Neuron (in vitro differentiated cells): ENCODE data around the gene CRMP1.

Source experiments
- H2AFZ ChIP-seq: one replicate; pipeline ENCODE4 v1.6.1; 2013; ENCODE audit warnings: low read depth, mild to moderate bottlenecking, inconsistent platforms, low read length, moderate library complexity
- H3K27me3 ChIP-seq: one replicate; pipeline ENCODE4 v1.6.1; 2013; ENCODE audit warnings: low read length; ENCODE audit not compliant: insufficient read depth
- H3K36me3 ChIP-seq: one replicate; pipeline ENCODE4 v1.6.1; 2013; ENCODE audit warnings: low read length; ENCODE audit not compliant: insufficient read depth
- H3K4me1 ChIP-seq: one replicate; pipeline ENCODE4 v1.6.1; 2013; ENCODE audit warnings: low read length; ENCODE audit not compliant: insufficient read depth
- H3K4me3 ChIP-seq: 2 replicates; pipeline ENCODE4 v1.5.1; 2013; ENCODE audit warnings: mild to moderate bottlenecking, low read length, moderate library complexity
- H3K9me3 ChIP-seq: one replicate; pipeline ENCODE4 v1.6.1; 2013; ENCODE audit warnings: low read length

CRMP1 gene

DNA sequence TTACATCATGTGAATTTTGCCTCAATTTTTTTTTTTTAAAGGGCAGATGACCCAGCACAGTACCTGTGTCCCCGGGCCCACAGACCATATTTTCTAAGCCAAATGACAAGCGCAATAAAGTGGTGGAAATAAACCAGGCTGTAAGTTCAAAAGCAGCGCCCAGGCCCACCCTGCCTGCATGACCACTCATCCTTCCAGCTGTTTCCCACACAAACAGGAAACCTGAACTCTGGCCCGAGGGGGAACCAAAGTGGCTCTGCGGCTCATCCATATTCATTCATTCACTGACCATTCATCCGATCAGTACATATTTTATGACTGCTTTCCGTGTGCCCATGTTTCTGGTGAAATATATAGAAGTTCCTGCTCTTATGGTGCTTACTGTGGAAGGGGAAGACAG lies 33.7 kb upstream of the CRMP1 start:
- Histone ChIP-seq H3K36me3 (no peaks in the 10 kb centered on the region), H3K27me3 (peaks cover 23% of the 10 kb centered on the region)

DNA sequence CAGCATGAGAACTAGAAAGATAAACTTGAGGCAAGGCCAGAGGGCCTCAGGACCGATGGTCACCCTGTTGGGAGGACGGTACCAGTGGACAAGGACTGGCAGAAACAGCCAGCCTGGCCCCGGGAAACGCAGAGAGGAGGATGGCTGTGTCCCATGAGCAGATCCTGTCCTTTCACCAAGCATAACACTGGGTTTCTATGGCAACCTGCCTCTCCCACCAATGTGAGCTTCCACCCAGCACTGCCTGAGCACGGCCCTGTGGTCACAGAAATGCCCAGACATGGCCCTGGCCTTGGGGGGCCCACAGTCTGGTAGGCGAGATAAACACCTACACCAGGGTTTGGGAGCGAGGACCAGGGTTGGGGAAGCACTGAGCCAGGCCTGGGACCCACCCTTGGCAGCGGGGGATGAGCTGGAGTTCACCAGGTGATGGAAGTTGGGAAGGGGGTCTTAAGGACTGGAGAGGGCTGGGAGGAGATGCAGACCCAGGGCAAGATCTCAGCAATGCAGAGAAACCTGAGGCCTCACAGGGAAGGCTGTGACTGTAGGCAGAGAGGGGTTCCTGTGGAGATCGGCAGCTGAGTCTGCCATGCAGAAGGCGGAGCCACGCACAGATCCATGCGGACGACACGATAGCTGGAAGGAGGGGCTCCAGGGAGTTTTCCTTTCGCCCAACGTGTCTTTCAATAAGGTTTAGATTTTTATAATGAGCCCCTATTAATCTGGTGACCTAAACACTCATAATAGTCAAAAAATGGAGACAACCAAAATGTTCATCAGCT lies 32.7 kb upstream of the CRMP1 start:
- Histone ChIP-seq H3K4me1 (peaks cover 6% of the 10 kb centered on the region), H2AFZ (no peak overlapping the region), H3K4me3 (no peak overlapping the region), H3K27me3 (peaks cover 25% of the 10 kb centered on the region), H3K36me3 (no peaks in the 10 kb centered on the region), H3K9me3 (no peaks in the 10 kb centered on the region)

More for the DNA sequence above, 33.7 kb upstream of the CRMP1 start:
- H3K9me3 ChIP-seq = no peaks in the 10 kb centered on the region
- H3K4me3 ChIP-seq = no peak overlapping the region
- no peak overlapping the region for H2AFZ ChIP-seq
- H3K4me1 ChIP-seq = peaks cover 11% of the 10 kb centered on the region

DNA sequence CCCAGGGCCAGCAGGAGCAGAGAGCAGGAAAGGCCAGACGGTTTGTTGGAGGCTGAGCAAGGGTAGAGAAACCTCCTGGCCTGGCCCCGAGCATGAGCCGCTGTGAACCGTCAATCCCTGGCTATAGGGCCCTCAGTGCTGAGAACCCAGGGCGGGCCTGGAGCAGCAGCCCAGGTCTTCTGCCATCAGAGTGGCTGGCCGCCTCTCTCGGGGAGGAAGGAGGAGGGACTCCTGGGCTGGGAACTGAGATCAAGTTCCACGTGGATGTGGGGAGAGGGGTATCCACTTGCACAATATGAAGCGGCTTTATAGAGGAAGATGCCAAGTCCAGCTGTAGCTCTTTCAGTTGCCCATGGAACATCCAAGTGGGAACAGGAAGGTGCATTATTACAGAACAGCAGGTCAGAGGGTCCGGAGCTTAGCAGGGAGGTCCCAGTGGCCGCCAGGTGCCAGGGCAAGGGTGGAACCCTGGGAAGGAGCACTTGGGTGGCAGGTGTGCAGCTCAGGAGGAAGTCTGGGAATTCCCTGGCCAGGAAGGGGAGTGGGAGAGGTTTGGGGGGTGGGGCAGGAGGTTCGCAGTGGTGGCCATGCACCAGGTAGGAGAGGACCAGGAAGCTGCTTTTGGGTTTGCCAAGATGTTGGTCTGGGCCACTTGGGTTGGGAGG lies 31.7 kb upstream of the CRMP1 start:
- Histone ChIP-seq H3K4me3 (no peak overlapping the region), H3K36me3 (no peaks in the 10 kb centered on the region), H3K9me3 (no peaks in the 10 kb centered on the region), H3K27me3 (peaks cover 17% of the 10 kb centered on the region), H2AFZ (no peak overlapping the region), H3K4me1 (peaks cover 6% of the 10 kb centered on the region)

DNA sequence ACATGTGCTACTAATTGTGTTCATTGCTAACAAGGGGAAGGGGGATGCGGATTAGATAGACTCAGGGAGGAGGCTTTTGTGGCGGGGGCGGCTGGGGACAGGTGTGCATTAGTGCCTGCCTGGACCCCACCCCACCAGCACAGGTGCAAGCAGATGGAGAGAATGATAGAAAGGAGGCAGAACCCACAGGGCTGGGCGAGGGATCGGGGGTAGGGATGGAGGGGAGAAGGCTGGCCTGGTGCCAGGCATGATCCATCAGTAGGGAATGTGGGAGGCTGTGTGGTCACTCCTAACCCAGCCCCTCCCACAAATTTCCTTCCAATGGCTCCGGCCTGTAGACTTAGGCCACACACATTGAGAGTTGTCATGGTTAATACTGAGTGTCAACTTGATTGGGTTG lies 30.5 kb upstream of the CRMP1 start:
- Histone ChIP-seq H3K36me3 (no peaks in the 10 kb centered on the region), H3K27me3 (peaks cover 17% of the 10 kb centered on the region), H3K9me3 (no peaks in the 10 kb centered on the region), H3K4me3 (no peak overlapping the region), H3K4me1 (peaks cover 6% of the 10 kb centered on the region), H2AFZ (no peak overlapping the region)

DNA sequence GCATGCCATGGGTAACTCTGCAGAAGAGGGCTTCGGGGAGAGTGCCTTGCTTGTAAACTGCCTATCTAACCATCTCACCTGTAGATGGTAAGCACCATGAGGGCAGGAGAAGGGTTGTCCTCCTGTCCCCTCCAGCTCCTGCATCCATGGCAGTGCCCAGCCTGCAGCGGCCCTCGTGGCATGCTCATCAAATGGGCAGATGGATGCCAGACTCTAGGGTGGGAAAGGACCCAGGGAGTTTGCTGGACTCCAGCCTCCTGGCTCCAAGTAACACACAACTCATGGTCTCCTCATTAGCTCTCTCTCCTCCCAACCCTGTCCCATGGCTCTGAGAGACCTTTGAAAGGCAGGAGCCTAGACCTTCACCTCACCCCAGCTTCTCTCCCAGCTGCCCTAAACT lies 29.7 kb upstream of the CRMP1 start:
- H3K4me1 ChIP-seq = peaks cover 6% of the 10 kb centered on the region
- H2AFZ ChIP-seq = no peak overlapping the region
- peaks cover 17% of the 10 kb centered on the region for H3K27me3 ChIP-seq
- no peaks in the 10 kb centered on the region for H3K9me3 ChIP-seq
- H3K36me3 ChIP-seq = no peaks in the 10 kb centered on the region
- no peak overlapping the region for H3K4me3 ChIP-seq

DNA sequence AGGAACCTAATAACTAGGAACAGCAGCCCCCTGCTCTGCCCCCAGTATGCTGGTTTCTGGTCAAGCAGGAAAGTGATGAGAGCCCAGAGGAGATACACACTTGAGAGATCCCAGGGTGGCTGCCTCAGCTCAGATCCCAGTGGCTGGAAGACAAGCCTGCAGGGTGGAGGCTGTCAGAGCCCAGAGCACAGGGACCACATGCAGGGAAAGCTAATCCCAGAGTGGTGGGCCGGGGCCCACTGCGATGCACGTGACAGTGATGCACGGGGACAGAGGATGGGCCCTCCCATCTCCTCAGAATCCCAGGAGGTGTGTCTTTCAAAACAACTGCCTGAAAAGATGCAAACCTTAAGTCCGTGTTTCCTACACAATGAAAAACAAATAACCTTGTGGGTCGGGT lies 29.1 kb upstream of the CRMP1 start:
- H3K36me3 ChIP-seq = no peaks in the 10 kb centered on the region
- peaks cover 6% of the 10 kb centered on the region for H3K4me1 ChIP-seq
- H3K4me3 ChIP-seq = no peak overlapping the region
- H3K27me3 ChIP-seq = peaks cover 14% of the 10 kb centered on the region
- no peak overlapping the region for H2AFZ ChIP-seq
- H3K9me3 ChIP-seq = no peaks in the 10 kb centered on the region

DNA sequence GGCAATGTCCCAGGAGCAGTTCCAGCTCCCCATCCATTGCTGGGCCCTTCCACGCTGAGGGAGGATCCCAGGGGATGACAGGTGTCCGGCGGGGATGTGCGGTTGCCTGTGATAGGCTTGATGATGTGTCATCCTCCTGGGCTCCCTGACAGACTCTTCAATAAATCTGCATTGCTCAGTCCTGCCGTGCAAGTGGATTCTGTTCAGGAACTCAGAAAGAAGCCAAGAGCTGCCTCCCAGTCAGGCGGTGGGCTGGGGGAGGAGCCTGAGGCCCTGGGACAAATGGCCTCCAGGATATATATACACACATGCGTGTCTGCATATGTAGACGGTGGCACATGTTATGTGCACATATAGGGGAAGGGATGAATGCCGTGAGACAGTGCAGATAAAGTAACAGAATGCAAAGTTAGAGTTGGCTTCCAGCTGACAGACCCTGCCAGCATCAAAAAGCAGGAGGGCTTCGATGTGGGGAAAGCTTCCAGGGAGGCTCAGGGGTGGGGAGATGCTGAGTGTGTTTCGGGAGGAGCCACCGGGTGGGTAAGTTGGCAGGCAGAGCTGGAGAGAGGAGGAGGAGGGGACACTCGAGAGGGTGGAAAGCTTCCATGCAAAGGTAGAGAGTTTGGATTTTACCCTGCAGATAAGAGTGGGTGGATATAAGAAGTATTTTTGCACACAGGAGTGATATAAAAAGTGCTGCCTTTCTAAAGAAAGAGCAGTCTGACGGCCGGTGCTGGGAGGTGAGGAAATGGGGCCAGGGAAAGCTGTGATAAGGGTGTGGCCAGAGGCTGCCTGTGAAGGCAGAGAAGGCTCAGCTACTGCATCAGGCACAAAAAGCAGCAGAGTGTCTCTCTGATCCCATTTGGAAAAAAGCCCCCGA lies 28.5 kb upstream of the CRMP1 start:
- Histone ChIP-seq H3K27me3 (peaks cover 14% of the 10 kb centered on the region), H3K36me3 (no peaks in the 10 kb centered on the region), H3K4me3 (no peak overlapping the region), H3K9me3 (no peaks in the 10 kb centered on the region), H2AFZ (no peak overlapping the region), H3K4me1 (peaks cover 6% of the 10 kb centered on the region)

DNA sequence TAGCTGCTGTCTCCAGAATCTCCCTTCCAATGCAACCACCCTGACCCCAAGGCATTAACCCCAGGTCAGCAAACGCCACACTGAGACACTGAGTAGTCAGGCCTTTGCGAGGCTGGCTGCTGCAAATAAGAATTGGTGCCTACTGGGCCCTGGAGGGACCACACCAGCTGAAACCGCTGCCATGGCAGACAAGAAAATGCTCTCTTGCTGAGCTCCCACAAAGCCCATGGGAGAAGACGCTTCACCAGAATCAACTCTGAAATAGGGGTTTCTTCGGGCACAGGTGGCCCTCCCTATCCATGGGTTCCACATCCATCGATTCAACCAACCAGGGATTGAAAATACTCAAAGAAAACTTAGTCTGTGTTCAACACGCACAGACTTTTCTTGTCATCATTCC lies 26.7 kb upstream of the CRMP1 start:
- no peak overlapping the region for H2AFZ ChIP-seq
- peaks cover 14% of the 10 kb centered on the region for H3K27me3 ChIP-seq
- no peak overlapping the region for H3K4me3 ChIP-seq
- H3K36me3 ChIP-seq = no peaks in the 10 kb centered on the region
- H3K9me3 ChIP-seq = no peaks in the 10 kb centered on the region
- H3K4me1 ChIP-seq = no peaks in the 10 kb centered on the region

DNA sequence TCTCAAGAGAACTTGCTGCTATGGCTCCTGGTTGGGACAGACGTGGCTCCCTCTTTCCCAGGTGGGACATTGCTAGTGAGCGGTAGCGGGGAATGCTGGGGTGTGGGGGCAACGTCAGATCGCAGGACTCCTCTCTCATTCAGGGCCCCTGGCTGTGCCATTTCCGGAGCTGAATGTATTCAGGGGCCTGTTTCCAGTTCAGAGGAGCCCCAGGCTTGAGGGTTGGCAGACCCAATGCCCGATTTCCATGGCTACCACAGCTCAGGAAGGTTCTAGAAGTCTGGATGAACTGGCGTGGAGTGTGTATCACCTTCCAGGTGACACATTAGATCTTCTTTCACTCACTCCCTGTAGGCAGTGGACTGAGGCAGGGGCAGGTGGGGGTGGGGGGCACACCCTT lies 26.2 kb upstream of the CRMP1 start:
- Histone ChIP-seq H3K4me3 (no peak overlapping the region), H3K36me3 (no peaks in the 10 kb centered on the region), H2AFZ (no peak overlapping the region), H3K9me3 (no peaks in the 10 kb centered on the region), H3K4me1 (no peaks in the 10 kb centered on the region), H3K27me3 (peaks cover 14% of the 10 kb centered on the region)

DNA sequence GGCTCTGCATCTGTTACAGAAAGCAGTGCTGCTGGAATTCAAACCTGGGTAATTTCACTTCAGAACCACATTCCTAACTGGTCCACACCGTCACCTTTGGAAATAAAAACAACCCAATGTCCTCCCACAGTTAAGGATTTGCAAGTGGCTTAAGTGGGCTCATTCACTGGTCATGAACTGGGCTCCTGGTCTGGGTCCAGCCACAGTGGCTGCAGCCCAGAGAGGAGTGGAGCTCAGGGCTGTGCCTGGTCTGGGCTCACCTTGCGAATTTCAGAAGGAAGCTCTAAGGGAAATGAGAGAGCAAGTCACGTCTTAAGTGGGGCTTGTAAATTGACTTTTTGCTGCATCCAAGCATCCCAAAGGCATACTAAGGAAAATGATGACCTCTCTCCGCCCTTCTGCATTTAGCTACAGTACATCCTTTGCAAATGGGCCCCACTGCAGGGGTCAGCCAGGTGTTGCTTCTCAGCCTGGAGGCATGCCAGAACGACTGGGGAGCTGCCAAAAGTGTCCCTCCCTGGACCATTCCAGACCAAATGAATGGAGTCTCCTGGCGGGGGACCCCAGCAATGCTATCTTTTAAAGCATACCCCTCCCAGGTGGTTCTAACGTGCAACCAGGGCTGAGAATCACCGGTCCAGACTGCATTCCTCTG lies 25.6 kb upstream of the CRMP1 start:
- no peak overlapping the region for H2AFZ ChIP-seq
- no peaks in the 10 kb centered on the region for H3K9me3 ChIP-seq
- H3K4me3 ChIP-seq = no peak overlapping the region
- no peaks in the 10 kb centered on the region for H3K36me3 ChIP-seq
- no peaks in the 10 kb centered on the region for H3K4me1 ChIP-seq
- H3K27me3 ChIP-seq = peaks cover 14% of the 10 kb centered on the region

DNA sequence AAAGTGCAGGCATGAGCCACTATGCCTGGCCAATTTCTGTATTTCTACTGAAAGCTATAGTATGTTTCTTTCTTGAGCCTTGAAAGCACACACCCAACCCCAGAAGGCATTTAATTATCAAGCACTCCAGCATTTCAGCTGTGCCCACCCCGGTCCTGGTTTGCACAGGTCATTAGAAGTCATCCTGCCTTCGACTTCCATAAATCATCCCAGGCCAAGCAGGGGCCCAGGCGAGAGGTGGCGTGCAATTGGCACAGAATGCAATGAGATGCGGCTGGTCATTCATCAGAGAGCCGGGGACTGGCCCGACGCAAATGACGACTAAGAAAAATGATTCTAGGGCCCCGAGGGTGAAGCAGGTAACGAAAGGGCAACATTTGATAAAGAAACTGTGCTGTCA lies 24.8 kb upstream of the CRMP1 start:
- no peak overlapping the region for H3K4me3 ChIP-seq
- H3K27me3 ChIP-seq = peaks cover 14% of the 10 kb centered on the region
- H3K4me1 ChIP-seq = no peaks in the 10 kb centered on the region
- no peaks in the 10 kb centered on the region for H3K9me3 ChIP-seq
- no peaks in the 10 kb centered on the region for H3K36me3 ChIP-seq
- H2AFZ ChIP-seq = no peak overlapping the region

DNA sequence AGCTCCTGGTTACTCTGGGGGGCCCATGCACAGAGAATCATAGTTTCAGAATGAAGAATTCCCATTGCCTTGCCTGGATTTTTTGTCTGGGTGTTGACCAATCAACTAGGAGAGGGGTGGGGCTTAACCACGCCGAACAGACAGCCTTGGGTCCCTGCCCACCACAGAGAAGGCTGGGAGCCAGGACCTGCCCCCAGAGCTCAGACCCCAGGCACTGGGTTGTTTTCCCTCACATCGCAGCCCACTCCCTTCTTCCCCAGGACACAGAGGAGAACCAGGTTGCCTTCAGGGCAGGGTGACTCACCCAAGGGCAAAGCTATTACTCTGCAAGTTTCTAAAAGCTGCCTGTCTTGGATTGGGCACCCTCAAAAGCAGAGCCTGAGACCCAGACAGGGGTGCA lies 23.3 kb upstream of the CRMP1 start:
- H2AFZ ChIP-seq = no peak overlapping the region
- H3K27me3 ChIP-seq = peaks cover 1% of the 10 kb centered on the region
- H3K4me1 ChIP-seq = no peaks in the 10 kb centered on the region
- no peaks in the 10 kb centered on the region for H3K9me3 ChIP-seq
- no peaks in the 10 kb centered on the region for H3K36me3 ChIP-seq
- no peak overlapping the region for H3K4me3 ChIP-seq

DNA sequence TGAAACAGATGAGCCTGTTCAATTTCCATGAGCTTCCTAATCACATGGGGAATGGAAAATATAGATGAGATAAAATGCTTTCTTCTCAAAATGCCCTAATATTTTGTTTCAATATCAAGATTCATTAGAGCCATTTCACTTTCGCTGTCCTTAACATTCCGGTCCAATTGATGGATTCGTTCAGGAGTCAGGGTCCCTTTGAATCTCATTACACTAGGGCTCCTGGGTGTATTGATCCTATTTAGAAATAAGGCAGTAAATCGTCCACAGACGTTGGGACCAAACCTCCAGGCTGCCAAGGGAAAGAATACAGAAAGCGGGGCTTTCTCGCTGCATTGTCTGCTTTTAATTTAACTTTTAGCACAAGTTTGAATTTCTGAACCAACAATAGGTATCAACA lies 20.6 kb upstream of the CRMP1 start:
- H2AFZ ChIP-seq = no peak overlapping the region
- no peaks in the 10 kb centered on the region for H3K36me3 ChIP-seq
- H3K9me3 ChIP-seq = no peaks in the 10 kb centered on the region
- H3K27me3 ChIP-seq = no peaks in the 10 kb centered on the region
- H3K4me1 ChIP-seq = no peaks in the 10 kb centered on the region
- H3K4me3 ChIP-seq = no peak overlapping the region
